Measurements from ENCODE around the gene GPC5.

Gene GPC5

DNA sequence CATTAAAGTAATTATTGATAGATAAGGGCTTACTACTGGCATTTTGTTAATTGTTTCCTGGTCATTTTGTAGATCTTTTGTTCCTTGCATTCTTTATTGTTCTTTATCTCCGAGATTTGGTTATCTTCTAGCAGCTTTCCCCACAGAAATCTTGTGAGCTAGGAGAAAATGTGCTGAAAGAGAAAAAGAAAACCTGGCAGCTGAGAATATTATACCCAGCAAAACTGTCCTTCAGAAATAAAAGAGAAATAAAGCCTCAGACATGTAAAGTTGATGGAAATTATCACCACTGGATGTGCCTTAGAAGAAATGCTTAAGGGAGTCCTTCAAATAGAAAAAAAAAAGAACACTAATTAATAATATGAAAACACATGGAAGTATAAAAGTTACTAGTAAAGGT, 1363.3 kb downstream of the GPC5 start:
- no peak for DNase-seq (ENCODE audit: low spot score)

DNA sequence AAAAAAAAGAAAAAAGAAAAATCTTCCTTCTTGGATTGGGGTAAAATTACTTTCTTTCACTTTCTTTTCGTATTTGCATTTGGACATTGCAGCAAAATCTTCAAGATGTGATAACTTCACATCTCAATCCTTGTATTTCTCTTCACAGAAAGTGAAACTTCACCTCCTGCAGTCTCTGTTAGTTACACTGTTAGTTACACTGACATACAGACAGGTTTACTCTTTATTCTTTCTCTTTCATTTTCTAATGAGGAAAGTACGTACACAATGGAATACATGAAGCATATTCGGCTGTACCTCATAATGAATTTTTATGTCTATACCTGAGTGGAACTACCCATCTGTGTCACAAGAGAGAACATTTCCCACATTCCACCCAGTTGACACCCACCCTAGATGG, 1369.0 kb downstream of the GPC5 start:
- DNase-seq (ENCODE audit: low spot score): no peak

DNA sequence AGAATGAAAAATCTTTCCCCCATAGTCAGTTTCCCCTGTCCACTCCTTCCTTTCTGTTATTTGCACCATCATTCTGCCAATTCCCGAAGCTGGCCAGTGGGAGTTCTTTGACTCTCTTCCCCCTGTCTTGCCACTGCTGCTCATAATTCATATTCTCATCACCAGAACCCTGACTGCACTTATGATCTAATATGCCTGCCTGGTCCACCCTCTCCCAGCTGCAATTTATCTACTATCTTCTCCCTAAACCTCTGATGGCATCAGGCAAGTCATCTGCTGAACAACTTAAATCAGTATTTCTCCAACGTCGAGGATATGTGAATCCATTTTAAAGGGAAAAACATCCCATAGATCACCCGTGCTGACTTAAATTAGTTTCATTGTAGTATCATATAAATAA, 1370.2 kb downstream of the GPC5 start:
- DNase-seq (ENCODE audit: low spot score): no peak

DNA sequence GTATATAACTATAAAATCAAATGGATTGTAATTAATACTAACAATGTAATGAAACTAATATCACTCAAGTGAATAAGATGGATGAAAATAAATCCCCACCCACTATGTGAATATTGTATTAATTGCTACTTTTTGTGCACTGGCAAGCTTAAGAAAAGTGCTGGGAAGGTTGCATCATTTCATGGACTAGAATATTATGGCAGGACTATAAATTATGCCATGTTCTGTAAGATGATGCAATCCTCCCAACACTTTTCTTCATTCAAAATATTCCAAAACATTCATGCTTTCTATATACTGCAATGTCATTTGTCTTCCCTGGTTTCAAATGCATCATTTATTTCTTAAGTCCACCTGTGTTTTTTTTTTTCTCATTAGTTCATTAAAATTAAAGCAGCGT, 1370.6 kb downstream of the GPC5 start:
- no peak for DNase-seq (ENCODE audit: low spot score)

DNA sequence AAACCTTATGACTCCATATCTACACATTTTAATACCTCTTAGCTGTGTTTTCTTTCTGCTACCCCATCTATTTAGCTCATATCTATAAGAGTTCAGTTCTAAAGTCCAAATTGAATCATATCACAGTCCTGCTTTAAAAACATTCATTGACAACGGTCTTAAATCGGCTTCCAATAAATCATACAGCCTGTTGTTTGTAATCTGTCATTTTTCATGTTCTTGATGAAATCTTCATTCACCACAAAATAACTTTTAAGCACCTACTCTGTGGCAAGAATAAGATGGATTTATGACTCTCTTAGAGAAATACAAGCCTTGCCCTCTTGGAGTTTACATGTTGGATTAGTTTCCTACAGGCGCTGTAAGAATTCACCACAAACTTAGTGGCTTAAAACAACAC, 1377.2 kb downstream of the GPC5 start:
- no peak for DNase-seq (ENCODE audit: low spot score)

- no peak for DNase-seq (ENCODE audit: low spot score)
Measured at GRCh38 chr13:92781965-92782690, 1383.7 kb downstream of the GPC5 start.

DNA sequence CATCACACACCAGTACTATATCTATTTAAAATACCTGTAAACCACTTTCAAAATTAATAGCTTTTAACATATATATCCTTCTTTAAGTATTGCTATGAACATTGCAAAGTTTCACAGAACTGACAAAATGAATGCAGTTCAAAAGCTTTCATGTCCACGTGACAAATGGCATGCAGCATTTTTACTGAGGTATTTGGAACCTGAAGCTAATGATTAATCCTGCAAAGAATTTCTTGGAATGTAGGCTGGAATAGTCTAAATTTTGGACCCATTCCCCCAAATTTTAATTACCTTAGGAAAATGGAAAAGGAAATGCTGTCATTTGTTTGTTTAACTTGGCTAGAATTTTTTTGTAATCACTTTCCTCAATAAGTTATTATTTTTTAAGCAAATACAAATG, 1404.4 kb downstream of the GPC5 start:
- DNase-seq (ENCODE audit: low spot score): no peak

DNA sequence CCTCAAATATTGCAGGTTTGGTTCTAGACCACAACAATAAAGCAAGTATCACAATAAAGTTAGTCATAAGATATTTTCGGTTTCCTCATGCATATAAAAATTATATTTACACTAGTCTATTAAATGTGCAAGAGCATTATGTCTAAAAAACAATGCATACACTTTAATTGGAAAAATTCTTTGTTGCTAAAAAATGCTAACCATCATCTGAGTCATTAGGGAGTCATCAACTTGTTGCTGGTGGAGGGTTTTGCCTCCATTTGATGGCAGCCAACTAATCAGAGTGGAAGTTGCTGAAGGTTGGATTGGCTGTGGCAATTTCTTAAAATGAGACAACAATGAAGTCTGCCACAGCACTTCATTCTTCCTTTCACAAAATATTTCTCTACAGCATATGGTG, 1405.9 kb downstream of the GPC5 start:
- peak; percentile 18 for DNase-seq (ENCODE audit: low spot score)

GRCh38 chr13:92804926-92805325, 1406.5 kb downstream of the GPC5 start:
- no peak for DNase-seq (ENCODE audit: low spot score)

DNA sequence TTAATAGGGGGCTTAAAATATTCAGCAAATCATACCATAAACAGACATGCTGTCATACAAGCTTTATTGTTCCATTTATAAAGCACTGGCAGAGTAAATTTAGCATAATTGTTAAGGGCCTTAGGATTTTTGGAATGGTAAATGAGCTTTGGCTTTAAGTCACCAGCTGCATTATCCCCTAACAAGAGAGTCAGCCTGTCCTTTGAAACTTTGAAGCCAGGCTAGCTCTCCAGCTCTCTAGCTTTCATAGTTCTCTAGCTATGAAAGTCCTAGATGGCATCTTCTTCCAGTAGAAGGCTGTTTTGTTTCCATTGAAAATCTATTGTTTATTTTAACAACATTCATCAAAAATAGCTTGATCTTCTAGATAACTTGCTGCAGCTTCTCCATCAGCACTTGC, 1407.3 kb downstream of the GPC5 start:
- no peak for DNase-seq (ENCODE audit: low spot score)

DNA sequence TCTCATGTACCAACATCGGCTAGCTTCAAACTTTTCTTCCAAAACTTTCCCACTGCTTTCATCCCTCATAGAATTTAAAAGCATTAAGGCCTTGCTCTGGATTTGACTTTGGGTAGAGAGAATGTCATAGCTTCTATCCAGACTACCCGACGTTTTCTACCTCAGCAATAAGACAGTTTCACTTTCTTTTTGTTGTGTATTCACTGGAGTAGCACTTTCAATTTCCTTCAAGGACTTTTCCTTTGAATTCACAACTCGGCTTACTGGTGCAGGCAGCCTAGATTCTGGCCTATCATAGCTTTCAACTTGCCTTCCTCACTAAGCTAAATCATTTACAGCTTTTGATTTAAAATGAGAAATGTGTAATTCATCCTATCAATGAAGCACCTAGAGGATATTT, 1407.8 kb downstream of the GPC5 start:
- peak; percentile 9 for DNase-seq (ENCODE audit: low spot score)

DNA sequence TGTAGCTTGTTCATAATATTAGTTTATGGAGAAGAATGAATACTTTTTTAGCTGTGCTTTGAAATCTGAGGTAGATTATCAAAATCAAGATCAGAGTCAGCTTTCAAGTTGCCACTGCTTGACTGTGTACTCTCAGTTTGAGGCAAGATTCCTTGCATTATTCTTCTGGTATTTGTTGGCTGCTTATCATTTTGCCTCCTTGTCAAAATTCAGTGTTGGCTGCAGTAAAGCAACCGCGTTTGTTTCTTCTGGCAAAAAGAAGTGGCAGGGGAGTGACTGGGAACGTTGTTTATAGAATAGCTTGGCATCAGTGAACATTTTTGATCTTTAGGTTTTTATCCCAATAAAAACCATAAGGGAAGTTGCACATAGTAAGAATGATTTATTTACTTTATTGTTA, 1408.9 kb downstream of the GPC5 start:
- DNase-seq (ENCODE audit: low spot score): peak; percentile 14

DNA sequence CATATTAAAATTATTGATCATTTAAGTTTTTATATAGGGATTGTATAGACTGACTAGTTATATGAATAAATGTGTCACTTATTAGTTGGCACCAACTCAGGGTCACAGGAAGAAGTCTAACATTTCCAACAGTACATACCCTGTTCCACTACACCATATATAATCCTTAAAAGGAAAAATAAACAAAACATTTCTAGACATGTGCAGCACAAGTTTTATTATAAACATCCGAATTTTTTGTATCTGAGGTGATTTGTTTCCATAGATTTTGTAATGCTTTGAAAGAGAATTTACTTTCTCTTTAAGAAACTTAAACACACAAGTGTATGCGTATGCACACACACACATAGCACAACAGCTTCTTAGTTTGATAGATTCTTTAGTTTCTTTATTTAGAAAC, 1409.5 kb downstream of the GPC5 start:
- no peak for DNase-seq (ENCODE audit: low spot score)

- no peak for DNase-seq (ENCODE audit: low spot score)
Measured at GRCh38 chr13:92821324-92821723, 1422.9 kb downstream of the GPC5 start.

GRCh38 chr13:92823059-92823458, 1424.6 kb downstream of the GPC5 start:
- DNase-seq (ENCODE audit: low spot score): no peak

- DNase-seq (ENCODE audit: low spot score): no peak
Measured at GRCh38 chr13:92825938-92826596, 1427.6 kb downstream of the GPC5 start.

DNA sequence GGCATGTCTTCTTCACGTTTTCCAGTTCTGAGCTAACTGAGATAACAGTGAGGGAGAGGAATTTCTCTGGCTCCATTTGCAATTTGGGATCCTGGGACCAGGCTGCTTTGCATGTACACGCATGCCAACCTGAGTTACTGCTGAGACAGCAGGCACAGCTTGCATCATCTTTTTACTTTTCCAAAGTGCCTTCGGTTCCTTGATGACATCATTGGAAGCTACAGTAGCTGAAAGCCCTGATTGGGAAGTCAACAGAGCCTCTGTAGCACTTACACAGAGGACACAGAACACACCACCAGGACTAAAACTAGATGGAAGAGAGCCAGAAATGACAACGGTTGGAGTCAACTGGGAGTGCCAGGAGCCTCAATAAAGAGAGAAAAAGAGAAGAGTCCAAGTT, 1429.1 kb downstream of the GPC5 start:
- DNase-seq (ENCODE audit: low spot score): no peak

DNA sequence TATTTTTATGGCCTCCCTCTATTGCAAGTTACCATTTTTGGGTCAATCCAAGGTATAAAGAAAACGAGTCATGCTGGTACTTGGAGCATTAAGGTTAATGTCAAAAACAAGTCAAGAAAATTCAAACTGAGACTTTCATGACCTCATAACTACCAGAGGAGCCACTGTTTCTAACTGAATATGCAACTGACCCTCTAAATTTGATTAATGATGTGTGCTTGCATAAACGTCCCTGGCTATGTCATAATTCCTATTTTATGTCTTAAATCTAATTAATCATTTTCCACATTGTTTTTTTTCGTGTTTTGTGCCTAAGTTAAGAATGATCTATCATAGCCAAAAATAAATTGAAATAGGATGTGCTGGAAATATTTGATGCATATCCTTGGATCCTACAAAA, 1431.5 kb downstream of the GPC5 start:
- no peak for DNase-seq (ENCODE audit: low spot score)

DNA sequence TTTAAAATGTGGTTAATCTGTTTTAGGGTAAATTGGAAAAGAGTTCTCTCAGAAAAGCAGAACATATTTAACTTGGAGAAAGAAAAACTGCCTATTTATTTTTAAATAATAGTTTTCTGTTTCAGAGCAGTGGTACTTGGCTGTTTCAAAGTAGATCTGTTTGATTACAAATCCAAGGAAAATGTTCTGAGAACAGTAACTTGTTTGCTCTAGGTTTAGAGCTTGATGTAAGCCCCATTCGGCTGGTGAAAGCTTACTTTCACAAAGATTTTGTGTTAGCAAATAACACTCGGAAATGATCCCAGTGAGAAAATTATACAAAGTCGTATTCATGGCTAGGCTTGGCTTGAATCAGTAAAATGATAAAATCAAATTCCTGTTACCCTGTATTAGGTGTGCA, 1432.4 kb downstream of the GPC5 start:
- DNase-seq (ENCODE audit: low spot score): no peak

- DNase-seq (ENCODE audit: low spot score): no peak
Measured at GRCh38 chr13:92833071-92833470, 1434.7 kb downstream of the GPC5 start.

- no peak for DNase-seq (ENCODE audit: low spot score)
Measured at GRCh38 chr13:92836171-92836570, 1437.8 kb downstream of the GPC5 start.

- peak; percentile 40 for DNase-seq (ENCODE audit: low spot score)
Measured at GRCh38 chr13:92838786-92839185, 1440.4 kb downstream of the GPC5 start.

GRCh38 chr13:92842145-92842544, 1443.7 kb downstream of the GPC5 start:
- peak; percentile 49 for DNase-seq (ENCODE audit: low spot score)

DNA sequence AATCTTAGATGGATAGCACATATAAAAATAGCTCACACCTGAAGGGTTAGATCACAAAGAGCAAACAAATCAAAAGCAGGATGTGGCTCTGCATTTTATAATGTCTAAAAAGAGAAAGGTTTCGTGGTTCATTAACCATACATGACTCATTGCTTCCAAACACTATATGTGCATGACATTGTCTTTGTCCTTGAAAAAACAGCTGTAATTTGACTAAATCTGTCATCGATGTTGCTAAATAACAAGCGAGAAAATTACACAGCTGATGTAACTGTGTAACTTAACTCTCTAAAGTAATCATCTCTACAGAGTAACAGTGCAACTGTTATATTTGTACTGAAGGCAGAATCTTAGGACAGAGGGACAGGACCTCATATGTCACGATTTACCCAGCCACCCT, 1445.1 kb downstream of the GPC5 start:
- DNase-seq (ENCODE audit: low spot score): peak; percentile 8
